HG03439 (cell line): Measurements from ENCODE around the gene ZBTB20.

ENCODE experiments used
- ATAC-seq: cut with Tn5 transposase; IDR thresholded peaks from one replicate; pipeline ENCODE4 v1.9.1; 2021; ENCODE audit warnings: mild to moderate bottlenecking, moderate library complexity; ENCODE audit not compliant: unreplicated experiment

The ZBTB20 gene

DNA sequence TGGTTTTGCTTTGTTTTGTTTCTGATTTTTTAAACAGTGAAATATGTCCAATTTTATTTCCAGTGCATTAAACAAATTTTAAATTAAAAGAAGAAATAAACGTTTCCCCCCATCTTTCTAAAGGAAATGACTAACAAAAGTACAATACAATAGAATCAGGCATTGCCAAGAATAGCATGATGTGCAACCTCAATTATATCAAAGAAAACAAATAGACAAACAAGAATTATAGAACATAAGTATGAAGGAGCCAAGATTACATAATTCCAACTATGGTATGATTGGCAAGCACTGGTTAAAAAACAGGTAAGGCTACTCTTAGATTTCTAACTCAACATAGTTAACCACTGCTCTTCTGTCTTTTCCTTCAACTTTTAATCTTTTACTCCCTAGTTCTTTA is 826.8 kb downstream of the ZBTB20 start:
- ATAC-seq, result no peak

GRCh38 chr3:114319453-114319852 is 827.6 kb downstream of the ZBTB20 start:
- ATAC-seq, result no peak

DNA sequence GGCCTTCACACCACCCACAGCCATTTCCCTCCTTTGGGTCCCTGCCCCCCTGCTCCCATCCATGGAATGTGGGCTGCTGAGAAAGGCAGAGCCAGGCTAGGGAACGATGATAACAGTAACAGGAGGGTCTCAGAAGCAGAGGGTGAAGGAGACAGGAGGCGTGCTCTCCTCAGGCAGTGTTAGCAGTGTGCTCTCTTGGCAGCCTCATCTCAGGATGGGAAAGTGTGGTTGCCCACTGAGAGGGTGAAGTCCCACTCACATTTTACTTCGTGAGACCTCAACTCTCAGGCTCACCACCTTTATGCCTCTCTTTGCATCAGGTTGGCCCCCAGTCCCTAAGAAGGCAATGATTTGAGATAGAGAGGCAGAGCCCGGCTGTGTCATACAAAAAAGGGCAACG is 828.8 kb downstream of the ZBTB20 start:
- no peak for ATAC-seq

- ATAC-seq, result no peak
Observed at GRCh38 chr3:114314282-114314681, 832.8 kb downstream of the ZBTB20 start.

GRCh38 chr3:114313426-114313825 is 833.7 kb downstream of the ZBTB20 start:
- no peak for ATAC-seq

- no peak for ATAC-seq
Observed at GRCh38 chr3:114310695-114311094, 836.4 kb downstream of the ZBTB20 start.

DNA sequence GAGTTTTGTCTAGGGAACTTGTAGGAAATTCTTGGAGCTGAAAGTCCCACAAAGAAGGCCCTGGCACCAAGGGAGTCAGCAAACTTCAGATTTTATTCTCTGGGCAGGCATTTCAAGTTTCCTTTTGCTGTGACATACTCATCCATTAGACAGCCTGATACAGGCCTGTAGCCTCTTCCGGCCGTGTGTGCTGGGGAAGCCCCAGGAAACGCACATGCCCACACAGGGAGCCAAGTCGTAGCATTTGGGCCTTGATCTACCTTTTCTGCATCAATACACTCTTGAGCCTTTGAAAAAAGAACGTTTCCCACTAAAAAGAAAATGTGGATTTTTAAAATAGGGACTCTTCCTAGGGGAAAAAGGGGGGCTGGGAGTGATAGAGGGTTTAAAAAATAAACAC is 838.3 kb downstream of the ZBTB20 start:
- ATAC-seq, result peak; percentile 82

- ATAC-seq, result peak; percentile 12
Observed at GRCh38 chr3:114308377-114308776, 838.7 kb downstream of the ZBTB20 start.

- no peak for ATAC-seq
Observed at GRCh38 chr3:114307832-114308231, 839.3 kb downstream of the ZBTB20 start.

DNA sequence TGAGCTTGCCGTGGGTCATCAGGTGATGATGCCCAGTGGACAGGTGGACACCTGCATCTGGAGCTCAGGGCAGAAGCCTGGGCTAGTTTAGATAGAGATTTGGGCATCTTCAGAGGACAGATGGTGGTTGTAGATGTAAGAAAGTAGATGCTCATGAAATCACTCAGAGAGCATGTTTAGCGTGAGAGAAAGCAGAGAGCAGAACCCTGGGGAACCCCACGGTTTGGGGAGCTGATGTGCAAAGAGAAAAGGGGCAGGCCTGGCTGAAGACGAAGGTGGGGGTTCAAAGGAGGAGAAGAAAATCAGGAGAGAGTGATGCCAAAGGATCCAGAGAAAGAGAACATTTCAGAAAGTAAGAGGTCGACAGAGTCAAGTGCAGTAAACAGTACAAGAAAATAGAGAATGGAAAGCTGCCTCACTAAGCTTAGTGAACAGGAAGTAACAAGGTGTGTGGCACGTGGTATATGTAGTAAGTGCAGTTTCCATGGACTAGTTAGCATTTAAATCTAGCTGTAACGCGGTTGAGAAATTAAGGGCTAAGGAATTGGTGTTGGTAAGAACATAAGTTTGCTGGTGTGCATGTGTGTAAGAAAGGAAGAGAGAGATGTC is 839.8 kb downstream of the ZBTB20 start:
- ATAC-seq, result no peak

- no peak for ATAC-seq
Observed at GRCh38 chr3:114299941-114300624, 847.0 kb downstream of the ZBTB20 start.

- no peak for ATAC-seq
Observed at GRCh38 chr3:114299421-114299820, 847.7 kb downstream of the ZBTB20 start.

- no peak for ATAC-seq
Observed at GRCh38 chr3:114295946-114296345, 851.1 kb downstream of the ZBTB20 start.

GRCh38 chr3:114294940-114295480 is 852.1 kb downstream of the ZBTB20 start:
- no peak for ATAC-seq

DNA sequence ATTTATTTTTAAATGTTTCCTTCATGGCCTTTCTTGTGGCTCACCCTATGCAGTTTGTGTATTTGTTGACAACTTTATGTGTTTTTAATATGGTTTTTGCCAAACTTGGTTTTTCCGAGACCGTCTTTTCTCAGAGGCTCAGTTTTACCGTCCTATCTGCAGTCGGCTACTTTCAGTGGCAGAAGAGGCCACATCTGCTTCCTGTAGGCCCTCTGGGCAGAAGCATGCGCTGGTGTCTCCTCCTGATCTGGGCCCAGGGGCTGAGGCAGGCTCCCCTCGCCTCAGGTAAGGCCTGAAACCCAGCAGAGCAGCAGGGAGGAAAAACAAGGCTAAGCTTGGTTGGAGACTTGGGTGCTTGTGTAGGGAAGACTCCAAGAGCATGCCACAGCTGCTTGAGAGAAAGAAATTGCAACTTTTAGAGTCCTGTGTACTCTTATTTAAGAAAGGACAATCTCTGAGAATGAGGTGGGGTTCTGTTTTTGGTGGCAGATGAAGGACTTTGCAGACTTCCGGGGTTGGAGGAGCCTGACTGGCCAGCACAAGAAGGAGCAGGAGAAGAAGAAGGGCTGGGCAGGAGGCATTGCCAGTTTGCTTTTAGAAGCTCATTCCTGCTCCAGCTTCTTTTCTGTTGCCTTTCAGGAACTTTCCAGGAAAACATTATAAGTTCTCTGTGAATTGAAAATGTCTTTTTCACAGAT is 853.1 kb downstream of the ZBTB20 start, which contains the start of gene TIGIT:
TSS of gene TIGIT (plus strand) at position 191 of the 698 bp plus-strand sequence. CDS start at position 225, 34 bp downstream.
- ATAC-seq, result no peak

- peak; percentile 87 for ATAC-seq
Observed at GRCh38 chr3:114290911-114291901, 855.9 kb downstream of the ZBTB20 start.

DNA sequence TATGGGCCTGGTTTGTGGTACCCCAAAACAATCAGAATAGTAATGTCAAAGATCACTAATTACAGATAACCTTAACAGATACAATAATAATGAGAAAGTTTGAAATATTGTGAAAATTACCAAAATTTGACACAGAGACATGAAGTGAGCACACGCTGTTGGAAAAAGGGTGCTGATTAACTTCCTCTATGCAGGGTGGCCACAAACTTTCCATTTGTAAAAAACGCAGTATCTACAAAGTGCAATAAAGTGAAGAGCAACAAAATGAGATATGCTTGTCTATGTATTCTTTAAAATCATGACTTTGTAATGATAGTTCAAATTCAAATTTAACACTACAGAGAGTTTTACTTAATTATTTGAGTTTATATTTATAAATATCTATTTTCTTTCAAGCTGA is 860.8 kb downstream of the ZBTB20 start:
- ATAC-seq, result no peak

DNA sequence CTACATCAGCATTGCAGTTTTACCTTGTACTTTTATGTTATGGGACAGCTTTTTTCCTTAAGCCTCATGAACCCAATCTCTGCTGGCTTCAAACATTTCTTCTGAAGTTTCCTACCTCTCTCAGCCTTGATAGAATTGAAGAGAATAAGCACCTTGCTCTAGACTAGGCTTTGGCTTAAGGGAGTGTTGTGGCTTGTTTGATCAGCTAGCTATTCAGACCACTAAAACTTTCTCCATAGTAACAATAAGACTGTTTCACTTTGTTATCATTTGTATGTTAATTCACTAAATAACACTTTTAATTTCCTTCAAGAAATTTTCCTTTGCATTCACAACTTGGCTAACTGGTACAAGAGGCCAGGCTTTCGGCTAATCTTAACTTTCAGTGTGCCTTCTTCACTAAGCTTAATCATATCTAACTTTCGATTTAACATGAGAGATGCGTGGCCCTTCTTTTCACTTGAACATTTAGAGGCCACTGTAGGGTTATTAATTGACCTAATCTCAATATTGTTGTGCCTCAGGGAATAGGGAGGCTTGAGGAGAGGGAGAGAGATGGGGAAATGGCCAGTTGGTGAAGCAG is 861.3 kb downstream of the ZBTB20 start:
- ATAC-seq, result no peak

- ATAC-seq, result no peak
Observed at GRCh38 chr3:114284644-114285043, 862.4 kb downstream of the ZBTB20 start.
